GM06990 (cell line): Measurements from ENCODE around the gene RPS27A.

Source experiments
- DNase-seq: peaks from one replicate; pipeline ENCODE4 v3.0.0-alpha.2; 2011; ENCODE audit not compliant: insufficient read length; ENCODE audit errors: extremely low read depth
- H3K27me3 ChIP-seq: replicated peaks from 2 replicates; pipeline ENCODE4 v1.6.0; 2011; ENCODE audit warnings: low read length; ENCODE audit not compliant: control insufficient read depth, insufficient read depth
- H3K36me3 ChIP-seq: 2 replicates; pipeline ENCODE4 v1.5.1; 2011; ENCODE audit warnings: low read length; ENCODE audit not compliant: control insufficient read depth, insufficient read depth
- H3K4me3 ChIP-seq: replicated peaks from 2 replicates; pipeline ENCODE4 v1.5.1; 2011; ENCODE audit warnings: low read depth, mild to moderate bottlenecking, control low read depth, low read length
- TF ChIP-seq, protein P1 (sequence below): IDR thresholded peaks from 2 replicates; pipeline ENCODE4 v1.5.1; 2011; ENCODE audit warnings: low read length, control low read depth, mild to moderate bottlenecking, inconsistent platforms; ENCODE audit not compliant: insufficient read depth, poor library complexity, severe bottlenecking

Gene RPS27A

DNA sequence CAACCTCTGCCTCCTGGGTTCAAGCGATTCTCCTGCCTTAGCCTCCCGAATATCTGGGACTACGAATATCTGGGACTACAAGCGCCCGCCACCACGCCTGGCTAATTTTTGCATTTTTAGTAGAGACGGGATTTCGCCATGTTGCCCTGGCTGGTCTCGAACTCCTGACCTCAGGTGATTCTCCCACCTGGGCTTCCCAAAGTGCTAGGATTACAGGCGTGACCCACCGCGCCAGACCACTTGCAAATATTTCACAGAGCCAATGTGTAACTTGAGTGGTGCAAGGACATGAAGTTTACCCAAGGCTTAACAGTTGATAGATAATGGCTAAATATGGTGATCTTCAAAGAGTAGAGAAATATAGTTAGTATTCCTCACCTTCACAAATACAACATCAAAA lies 50.6 kb downstream of the RPS27A start:
- TF ChIP-seq, protein P1, sequence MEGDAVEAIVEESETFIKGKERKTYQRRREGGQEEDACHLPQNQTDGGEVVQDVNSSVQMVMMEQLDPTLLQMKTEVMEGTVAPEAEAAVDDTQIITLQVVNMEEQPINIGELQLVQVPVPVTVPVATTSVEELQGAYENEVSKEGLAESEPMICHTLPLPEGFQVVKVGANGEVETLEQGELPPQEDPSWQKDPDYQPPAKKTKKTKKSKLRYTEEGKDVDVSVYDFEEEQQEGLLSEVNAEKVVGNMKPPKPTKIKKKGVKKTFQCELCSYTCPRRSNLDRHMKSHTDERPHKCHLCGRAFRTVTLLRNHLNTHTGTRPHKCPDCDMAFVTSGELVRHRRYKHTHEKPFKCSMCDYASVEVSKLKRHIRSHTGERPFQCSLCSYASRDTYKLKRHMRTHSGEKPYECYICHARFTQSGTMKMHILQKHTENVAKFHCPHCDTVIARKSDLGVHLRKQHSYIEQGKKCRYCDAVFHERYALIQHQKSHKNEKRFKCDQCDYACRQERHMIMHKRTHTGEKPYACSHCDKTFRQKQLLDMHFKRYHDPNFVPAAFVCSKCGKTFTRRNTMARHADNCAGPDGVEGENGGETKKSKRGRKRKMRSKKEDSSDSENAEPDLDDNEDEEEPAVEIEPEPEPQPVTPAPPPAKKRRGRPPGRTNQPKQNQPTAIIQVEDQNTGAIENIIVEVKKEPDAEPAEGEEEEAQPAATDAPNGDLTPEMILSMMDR: no peak
- no peak for DNase-seq
- Histone ChIP-seq H3K36me3 (peaks cover 2% of the 10 kb centered on the region; the same call in 1 of the 2 replicates), H3K4me3 (no peak overlapping the region; the same call in 1 of the 2 replicates), H3K27me3 (no peaks in the 10 kb centered on the region)
